Limb (tissue), 2 donors: ENCODE measurements around the gene SH3TC1.
A peak's percentile ranks its signal among the peaks of the same experiment; 100 is the strongest.

Experiments
- DNase-seq, 2 donors: peaks; one replicate each; pipeline ENCODE4 v3.0.0-alpha.2; 2016; ENCODE audit errors: extremely low spot score in 2 of 2

Gene SH3TC1

DNA sequence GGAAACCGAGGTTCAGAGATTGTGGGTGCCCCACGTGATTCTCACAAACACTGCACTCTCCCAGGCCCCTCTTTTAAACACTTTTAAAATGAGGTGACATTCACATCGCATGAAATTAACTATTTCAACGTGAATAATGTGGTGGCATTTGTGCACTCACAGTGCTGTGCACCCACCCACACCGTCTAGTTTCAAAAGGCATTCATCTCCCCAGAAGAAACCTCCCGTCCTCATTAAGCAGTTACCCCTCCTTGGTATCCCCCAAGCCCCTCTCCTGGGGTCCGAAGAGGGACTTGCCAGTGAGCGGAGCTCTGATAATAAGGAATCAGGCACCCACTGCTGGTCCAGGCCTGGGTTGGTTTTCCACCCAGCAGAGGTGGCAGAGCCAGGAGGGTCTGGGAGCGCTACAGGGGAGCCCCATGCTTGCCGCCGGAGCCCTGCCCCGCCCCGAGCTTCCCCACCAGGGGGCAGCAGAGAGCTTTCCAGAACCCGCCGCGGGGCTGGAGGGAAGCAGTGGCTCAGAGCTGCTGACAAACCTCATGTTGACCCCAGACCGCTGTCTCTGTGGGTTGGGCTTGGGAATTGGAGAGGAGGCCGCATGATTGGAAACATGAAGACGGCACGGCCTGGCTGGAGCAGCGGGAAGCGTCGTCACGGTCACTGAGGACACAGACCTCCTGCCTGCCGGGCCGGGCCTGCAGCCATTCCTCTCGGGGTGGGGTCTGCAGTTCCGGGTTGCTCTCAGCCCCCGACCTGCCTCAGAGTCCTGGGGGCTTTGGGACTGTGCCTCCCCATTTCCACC, 43.0 kb downstream of the SH3TC1 start:
- DNase-seq: peak; percentile 92 to 96

GRCh38 chr4:8242782-8243560, 43.9 kb downstream of the SH3TC1 start:
- no peak for DNase-seq

GRCh38 chr4:8244001-8244757, 45.1 kb downstream of the SH3TC1 start:
- no peak for DNase-seq

DNA sequence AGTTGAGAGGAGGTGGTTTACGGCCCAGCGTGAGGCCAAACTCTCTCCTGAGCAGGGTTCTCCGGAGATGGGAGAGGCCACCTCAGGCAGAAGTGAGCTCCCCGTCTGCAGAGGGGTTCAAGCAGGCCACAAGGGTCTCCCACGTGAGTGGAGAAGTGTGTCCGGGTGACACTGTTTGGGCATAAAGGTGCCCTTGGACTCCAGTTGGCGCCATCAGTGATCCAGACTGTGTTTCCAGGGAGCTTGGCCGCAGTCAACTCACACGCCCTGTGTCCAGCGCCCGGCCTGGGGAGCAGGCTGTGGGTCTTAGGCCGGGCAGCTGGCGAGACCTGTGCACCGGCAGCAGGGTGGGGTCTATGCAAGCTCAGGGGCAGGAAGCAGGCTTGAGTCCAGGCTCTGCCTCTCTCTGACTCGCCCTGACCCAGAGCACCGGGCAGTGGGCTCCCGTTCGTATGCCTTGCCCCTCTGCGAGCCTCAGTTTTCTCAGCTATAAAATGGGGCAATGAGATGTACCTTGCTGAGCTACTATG, 45.9 kb downstream of the SH3TC1 start:
- DNase-seq: no peak

DNA sequence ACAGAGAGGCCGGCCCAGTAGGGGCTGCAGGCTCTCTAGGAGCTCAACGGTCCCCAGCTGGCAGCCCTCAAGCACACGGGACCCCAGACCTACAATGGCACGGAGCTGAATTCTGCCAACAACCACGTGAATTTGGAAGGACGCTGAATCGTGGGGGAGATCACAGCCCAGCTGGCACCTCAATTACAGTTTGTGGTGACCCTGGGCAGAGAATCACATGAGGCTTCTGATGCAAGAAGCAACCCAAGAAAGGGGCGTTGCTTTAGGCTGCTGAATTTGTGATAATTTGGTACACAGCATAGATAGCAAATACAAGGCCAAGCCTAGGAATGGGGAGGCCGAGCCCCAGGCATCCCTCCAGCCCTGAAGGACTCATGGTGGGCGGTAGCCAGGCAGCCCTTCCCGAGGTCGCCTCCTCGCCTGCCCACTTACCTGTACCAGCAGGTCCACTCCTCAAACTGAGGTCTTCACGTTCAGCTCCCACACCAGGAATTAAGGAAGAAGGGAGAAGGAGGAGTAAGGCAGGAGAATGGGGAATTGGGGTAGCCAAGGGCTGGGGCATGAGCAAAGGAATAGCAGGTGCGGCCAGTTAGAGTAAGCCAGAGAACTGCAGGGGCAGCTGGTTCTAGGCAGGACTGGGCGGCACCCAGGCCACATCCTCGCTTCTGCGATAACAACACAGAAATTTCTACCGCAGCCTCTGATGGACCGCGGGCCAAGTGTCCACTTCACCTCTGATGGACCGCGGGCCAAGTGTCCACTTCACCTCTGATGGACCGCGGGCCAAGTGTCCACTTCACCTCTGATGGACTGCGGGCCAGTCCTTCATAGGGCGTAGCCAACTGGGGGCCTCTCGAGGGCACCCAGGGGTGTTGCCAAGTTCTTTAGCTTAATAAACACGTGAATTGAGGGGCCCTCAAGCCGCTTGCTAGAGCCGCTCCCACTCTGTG, 47.1 kb downstream of the SH3TC1 start:
- no peak for DNase-seq

GRCh38 chr4:8247047-8247930, 48.2 kb downstream of the SH3TC1 start:
- no peak for DNase-seq

- no peak for DNase-seq
Observed at GRCh38 chr4:8248091-8248490, 49.0 kb downstream of the SH3TC1 start.

GRCh38 chr4:8250227-8250626, 51.1 kb downstream of the SH3TC1 start:
- DNase-seq: no peak

DNA sequence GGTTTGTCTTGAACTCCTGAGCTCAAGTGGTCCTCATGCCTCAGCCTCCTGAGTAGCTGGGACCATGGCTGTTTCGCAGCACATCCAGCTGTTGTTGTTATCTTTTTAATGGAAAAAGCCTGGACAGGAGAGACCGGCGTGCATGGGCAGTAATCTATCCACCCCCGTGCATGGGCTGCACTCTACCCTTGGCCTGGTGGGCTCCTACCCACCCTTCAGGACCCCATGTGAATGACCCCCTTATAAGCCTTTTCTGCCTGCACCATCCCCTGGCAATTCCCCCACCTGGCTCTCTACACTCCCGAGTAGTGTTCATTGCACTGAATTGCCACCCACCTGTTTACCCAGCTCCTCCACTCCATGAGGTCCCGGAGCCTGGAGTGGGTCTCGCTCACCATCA, 51.5 kb downstream of the SH3TC1 start:
- DNase-seq: no peak

GRCh38 chr4:8251110-8251883, 52.2 kb downstream of the SH3TC1 start:
- DNase-seq: no peak

DNA sequence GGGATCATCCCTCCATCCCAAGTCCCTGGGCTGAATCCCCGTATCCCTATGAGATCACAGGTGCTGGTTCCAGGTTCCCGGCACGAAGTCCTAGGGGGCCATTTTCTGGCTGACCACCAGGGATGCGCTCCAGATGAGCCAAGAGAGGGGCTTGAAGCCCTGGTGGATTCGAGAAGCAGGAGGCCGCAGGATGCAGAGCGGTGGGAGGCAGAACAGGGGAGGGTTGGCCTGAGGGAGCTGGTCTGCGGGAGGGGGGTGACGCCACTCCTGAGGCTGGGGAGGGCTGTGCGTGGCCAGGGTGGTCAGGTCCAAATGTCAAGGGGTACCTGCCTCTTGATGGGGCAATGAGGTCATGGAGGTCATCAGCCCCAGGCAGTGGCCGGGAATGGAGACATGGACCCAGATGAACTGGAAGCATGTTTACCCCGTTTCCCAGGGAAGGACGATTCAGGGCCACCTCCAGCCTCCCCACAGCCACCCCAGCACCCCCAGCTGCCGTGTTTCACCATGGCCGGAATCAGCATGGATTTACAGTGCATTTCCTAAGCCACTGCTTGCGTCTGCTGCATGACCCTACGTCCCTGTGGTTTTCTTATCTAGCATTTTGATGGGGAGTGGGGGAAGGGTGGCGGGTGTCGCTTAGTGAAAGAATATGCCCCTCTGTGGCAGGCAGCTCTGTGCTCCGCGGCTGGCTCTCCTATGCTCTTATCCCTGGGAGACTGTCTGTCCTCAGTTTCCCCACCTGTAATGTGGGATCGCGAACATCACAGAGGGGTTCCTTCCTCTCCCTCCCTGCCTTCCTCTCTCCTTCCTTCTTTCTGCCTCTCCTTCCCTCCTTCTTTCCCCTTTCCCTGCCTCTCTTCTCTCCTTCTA, 53.4 kb downstream of the SH3TC1 start:
- DNase-seq: no peak

- no peak for DNase-seq
Observed at GRCh38 chr4:8254076-8254475, 55.0 kb downstream of the SH3TC1 start.

DNA sequence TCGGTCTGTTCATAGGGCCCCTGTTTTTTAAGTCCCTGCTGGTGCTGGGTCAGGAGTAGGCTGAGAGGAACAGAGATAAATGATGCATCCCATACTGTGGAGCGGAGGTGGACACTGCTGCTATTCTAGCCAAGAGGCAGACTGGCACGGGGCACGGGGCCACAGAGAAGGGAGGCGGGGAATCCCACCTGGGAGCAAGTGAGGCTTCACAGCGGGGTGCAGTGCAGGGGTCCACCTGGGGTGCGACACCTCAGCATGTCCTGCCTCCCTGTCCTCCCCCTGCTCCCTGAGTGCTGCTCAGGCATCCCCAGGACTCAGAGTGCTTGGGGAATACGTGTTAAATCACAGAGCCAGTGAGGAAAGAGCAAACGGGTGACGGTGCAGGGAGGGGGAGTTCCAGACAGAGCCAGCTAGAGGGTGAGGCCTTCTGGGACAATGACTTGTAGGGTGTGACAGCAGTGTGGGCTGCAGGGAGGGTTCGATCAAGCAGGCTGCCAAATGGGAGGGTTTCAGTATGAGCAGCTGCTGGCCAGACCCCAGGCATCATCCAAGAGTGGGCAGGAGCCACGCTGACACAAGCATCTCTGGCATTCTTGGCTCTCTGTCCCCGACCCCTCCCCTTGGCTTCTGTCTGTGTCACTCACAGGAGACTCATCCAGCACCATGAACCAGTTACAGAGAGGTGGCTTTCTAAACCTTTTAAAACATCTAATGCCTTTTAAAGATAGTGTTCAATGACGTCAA, 56.8 kb downstream of the SH3TC1 start:
- DNase-seq: peak in 1 of 2 donors; percentile 67

DNA sequence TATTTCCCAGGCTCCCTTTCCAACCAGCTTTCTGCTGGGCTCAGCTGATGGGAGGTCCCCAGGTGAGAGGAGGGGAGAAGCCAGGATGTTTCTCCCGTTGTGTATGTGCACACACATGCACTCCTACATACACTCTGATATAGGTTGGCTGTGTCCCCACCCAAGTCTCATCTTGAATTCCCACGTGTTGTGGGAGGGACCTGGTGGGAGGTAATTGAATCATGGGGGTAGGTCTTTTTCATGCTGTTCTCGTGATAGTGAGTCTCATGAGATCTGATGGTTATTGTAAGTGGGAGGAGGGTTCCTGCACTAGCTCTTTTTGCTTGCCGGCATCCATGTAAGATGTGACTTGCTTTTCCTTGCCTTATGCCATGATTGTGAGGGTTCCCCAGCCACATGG, 58.8 kb downstream of the SH3TC1 start:
- DNase-seq: no peak

DNA sequence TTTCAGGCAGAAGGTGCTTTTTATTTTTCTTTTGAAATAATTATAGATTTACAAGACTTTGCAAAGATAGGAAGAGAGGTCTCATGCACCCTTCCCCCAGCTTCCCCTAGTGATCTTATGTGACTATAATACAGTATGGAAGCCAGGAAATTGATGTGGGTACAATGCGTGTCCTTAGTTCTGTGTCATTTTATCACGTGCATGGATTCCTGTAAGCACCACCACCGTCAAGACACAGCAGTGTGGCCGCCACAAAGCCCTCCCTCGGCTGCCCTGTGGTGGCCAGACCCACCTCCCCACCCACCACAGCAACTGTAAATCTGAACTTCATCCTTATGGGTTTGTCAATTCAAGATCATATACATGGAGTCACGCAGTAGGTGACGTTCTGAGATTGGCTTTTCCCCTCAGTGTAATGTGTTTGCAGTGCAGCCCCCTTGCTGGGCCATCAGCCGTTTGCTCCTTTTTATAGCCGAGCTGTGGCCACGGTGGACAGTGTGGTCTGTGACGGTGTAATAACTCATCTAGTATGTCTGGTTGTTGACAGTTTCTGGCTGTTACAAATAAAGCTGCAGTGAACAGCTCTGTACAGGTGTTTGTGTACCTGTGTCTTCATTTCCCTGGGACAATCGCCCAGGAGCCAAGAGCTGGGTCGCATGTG, 59.6 kb downstream of the SH3TC1 start:
- no peak for DNase-seq

- no peak for DNase-seq
Observed at GRCh38 chr4:8259743-8260430, 60.8 kb downstream of the SH3TC1 start.
